ENCODE results near the gene DIO3.

DIO3 gene

DNA sequence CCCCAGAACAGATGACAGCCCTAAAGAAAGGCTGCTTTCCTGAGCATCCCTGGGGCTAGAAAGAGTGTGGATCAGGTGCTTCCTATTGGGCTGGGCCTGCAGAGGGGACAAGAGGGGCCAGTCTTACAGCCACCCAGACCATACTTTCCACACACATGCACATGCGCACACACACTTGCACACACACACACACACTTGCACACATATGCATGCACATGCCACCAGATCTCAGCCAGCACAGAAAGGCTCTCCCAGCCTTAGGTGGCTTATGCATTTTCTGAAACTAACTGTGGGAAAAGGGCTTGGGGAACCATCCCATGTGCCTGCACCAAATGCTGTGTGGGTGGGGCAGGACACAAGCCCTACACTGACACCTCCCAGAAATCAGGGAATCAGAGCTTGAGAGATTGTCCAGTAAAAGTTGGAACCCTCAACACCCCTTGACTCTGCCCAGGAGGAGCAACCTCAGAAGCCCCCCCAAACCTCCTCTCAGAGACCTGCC, 2.5 kb upstream of the DIO3 start:
- no peak overlapping the region for H3K4me2 ChIP-seq (ENCODE audit: low read length)
- H3F3A ChIP-seq (ENCODE audit: control insufficient read depth, insufficient read depth) = no peaks in the 10 kb centered on the region
- H3K4me1 ChIP-seq (ENCODE audit: control insufficient read depth, low read length) = no peaks in the 10 kb centered on the region
- H3K4me3 ChIP-seq (ENCODE audit: low read length) = no peak overlapping the region
- H3K9me2 ChIP-seq (replicated peaks; ENCODE audit: control insufficient read depth, low read length) = no peaks in the 10 kb centered on the region
- no peak for TF ChIP-seq EZH2phosphoT487 (IDR thresholded peaks at IDR 0.05; ENCODE audit: borderline replicate concordance, low read length)
- TF ChIP-seq, protein P1, sequence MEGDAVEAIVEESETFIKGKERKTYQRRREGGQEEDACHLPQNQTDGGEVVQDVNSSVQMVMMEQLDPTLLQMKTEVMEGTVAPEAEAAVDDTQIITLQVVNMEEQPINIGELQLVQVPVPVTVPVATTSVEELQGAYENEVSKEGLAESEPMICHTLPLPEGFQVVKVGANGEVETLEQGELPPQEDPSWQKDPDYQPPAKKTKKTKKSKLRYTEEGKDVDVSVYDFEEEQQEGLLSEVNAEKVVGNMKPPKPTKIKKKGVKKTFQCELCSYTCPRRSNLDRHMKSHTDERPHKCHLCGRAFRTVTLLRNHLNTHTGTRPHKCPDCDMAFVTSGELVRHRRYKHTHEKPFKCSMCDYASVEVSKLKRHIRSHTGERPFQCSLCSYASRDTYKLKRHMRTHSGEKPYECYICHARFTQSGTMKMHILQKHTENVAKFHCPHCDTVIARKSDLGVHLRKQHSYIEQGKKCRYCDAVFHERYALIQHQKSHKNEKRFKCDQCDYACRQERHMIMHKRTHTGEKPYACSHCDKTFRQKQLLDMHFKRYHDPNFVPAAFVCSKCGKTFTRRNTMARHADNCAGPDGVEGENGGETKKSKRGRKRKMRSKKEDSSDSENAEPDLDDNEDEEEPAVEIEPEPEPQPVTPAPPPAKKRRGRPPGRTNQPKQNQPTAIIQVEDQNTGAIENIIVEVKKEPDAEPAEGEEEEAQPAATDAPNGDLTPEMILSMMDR (IDR thresholded peaks at IDR 0.05; ENCODE audit: low read depth, low read length, poor library complexity, severe bottlenecking) = no peak
- no peaks in the 10 kb centered on the region for H3K79me2 ChIP-seq (ENCODE audit: control insufficient read depth, low read length)
- no peak overlapping the region for H3K27ac ChIP-seq (ENCODE audit: low read depth, low read length)
- H3K9me3 ChIP-seq (ENCODE audit: control insufficient read depth, insufficient read depth, low read length) = peaks cover 19% of the 10 kb centered on the region
- no peaks in the 10 kb centered on the region for H4K20me1 ChIP-seq (ENCODE audit: control insufficient read depth, insufficient read depth, low read depth, low read length)
- H3K27me3 ChIP-seq (ENCODE audit: control insufficient read depth, low read length) = no peaks in the 10 kb centered on the region
- no peaks in the 10 kb centered on the region for H3K36me3 ChIP-seq (ENCODE audit: control insufficient read depth, low read length)

- H3K4me2 ChIP-seq (ENCODE audit: low read length) = no peak overlapping the region
Measured at GRCh38 chr14:101559250-101559623, 2.1 kb upstream of the DIO3 start.

GRCh38 chr14:101559624-101560533, 1.4 kb upstream of the DIO3 start:
- no peaks in the 10 kb centered on the region for H4K20me1 ChIP-seq (ENCODE audit: control insufficient read depth, insufficient read depth, low read depth, low read length)
- no peaks in the 10 kb centered on the region for H3K36me3 ChIP-seq (ENCODE audit: control insufficient read depth, low read length)
- no peak overlapping the region for H3K4me3 ChIP-seq (ENCODE audit: low read length)
- H3K27ac ChIP-seq (ENCODE audit: low read depth, low read length) = no peak overlapping the region
- no peak overlapping the region for H3K4me2 ChIP-seq (ENCODE audit: low read length)
- no peaks in the 10 kb centered on the region for H3K27me3 ChIP-seq (ENCODE audit: control insufficient read depth, low read length)
- no peak for TF ChIP-seq EZH2phosphoT487 (IDR thresholded peaks at IDR 0.05; ENCODE audit: borderline replicate concordance, low read length)
- TF ChIP-seq, protein P1 (IDR thresholded peaks at IDR 0.05; ENCODE audit: low read depth, low read length, poor library complexity, severe bottlenecking) = no peak
- peaks cover 19% of the 10 kb centered on the region for H3K9me3 ChIP-seq (ENCODE audit: control insufficient read depth, insufficient read depth, low read length)
- H3K9me2 ChIP-seq (replicated peaks; ENCODE audit: control insufficient read depth, low read length) = no peaks in the 10 kb centered on the region
- no peaks in the 10 kb centered on the region for H3K4me1 ChIP-seq (ENCODE audit: control insufficient read depth, low read length)
- no peaks in the 10 kb centered on the region for H3F3A ChIP-seq (ENCODE audit: control insufficient read depth, insufficient read depth)
- no peaks in the 10 kb centered on the region for H3K79me2 ChIP-seq (ENCODE audit: control insufficient read depth, low read length)

More at GRCh38 chr14:101559250-101559623, 2.1 kb upstream of the DIO3 start:
- Histone ChIP-seq H3K9me2 (replicated peaks; ENCODE audit: control insufficient read depth, low read length) (no peaks in the 10 kb centered on the region), H3K27ac (ENCODE audit: low read depth, low read length) (no peak overlapping the region), H3F3A (ENCODE audit: control insufficient read depth, insufficient read depth) (no peaks in the 10 kb centered on the region), H3K4me3 (ENCODE audit: low read length) (no peak overlapping the region), H3K9me3 (ENCODE audit: control insufficient read depth, insufficient read depth, low read length) (peaks cover 19% of the 10 kb centered on the region), H3K4me1 (ENCODE audit: control insufficient read depth, low read length) (no peaks in the 10 kb centered on the region), H3K36me3 (ENCODE audit: control insufficient read depth, low read length) (no peaks in the 10 kb centered on the region), H3K79me2 (ENCODE audit: control insufficient read depth, low read length) (no peaks in the 10 kb centered on the region), H3K27me3 (ENCODE audit: control insufficient read depth, low read length) (no peaks in the 10 kb centered on the region), H4K20me1 (ENCODE audit: control insufficient read depth, insufficient read depth, low read depth, low read length) (no peaks in the 10 kb centered on the region)
- no peak for TF ChIP-seq EZH2phosphoT487 (IDR thresholded peaks at IDR 0.05; ENCODE audit: borderline replicate concordance, low read length)
- TF ChIP-seq, protein P1 (IDR thresholded peaks at IDR 0.05; ENCODE audit: low read depth, low read length, poor library complexity, severe bottlenecking) = no peak
